GM12878 (cell line): ENCODE data around the gene RER1.

Source experiments
- CTCF ChIP-seq, 3 experiments: IDR thresholded peaks in 2 of 3; conservative IDR thresholded peaks in 1 of 3; 2 replicates each; pipeline ENCODE4 v1.5.1; 2011; ENCODE audit warnings: low read depth in 3 of 3, low read length in 3 of 3, mild to moderate bottlenecking in 3 of 3, control low read depth in 2 of 3, moderate library complexity in 2 of 3, inconsistent platforms in 1 of 3, mixed read lengths in 1 of 3; ENCODE audit not compliant: control insufficient read depth in 2 of 3, insufficient read depth in 1 of 3; ENCODE audit errors: extremely low read depth in 1 of 3
- EGR1 ChIP-seq, 2 experiments: IDR thresholded peaks; 1 replicate in 1 of 2; 2 replicates in 1 of 2; pipeline ENCODE4 v1.6.1; 2011 to 2012; ENCODE audit warnings: low read depth in 2 of 2, low read length in 2 of 2, borderline replicate concordance in 1 of 2, mild to moderate bottlenecking in 1 of 2, moderate library complexity in 1 of 2
- EP300 ChIP-seq, 2 experiments: fragments of 150-350 bp in 1 of 2; IDR thresholded peaks; 2 replicates each; pipeline ENCODE4 v1.6.1; 2011 to 2012; ENCODE audit warnings: low read depth in 2 of 2, low read length in 2 of 2, borderline replicate concordance in 1 of 2, improper control_type of control experiment in 1 of 2, inconsistent platforms in 1 of 2; ENCODE audit not compliant: control insufficient read depth in 1 of 2
- EZH2 ChIP-seq: IDR thresholded peaks from 2 replicates; pipeline ENCODE4 v1.6.1; 2012; ENCODE audit warnings: low read depth, mild to moderate bottlenecking, control low read depth, inconsistent platforms, low read length, borderline replicate concordance; ENCODE audit not compliant: control insufficient read depth
- MAX ChIP-seq: IDR thresholded peaks from 2 replicates; pipeline ENCODE4 v1.6.1; 2012; ENCODE audit warnings: low read depth, low read length, improper control_type of control experiment
- PBX3 ChIP-seq: IDR thresholded peaks from 2 replicates; pipeline ENCODE4 v1.6.1; 2011; ENCODE audit warnings: mild to moderate bottlenecking, low read depth, low read length, moderate library complexity; ENCODE audit not compliant: insufficient replicate concordance
- POLR2AphosphoS5 ChIP-seq: IDR thresholded peaks from 2 replicates; pipeline ENCODE4 v1.6.1; 2011; ENCODE audit warnings: mild to moderate bottlenecking, low read length, inconsistent platforms

GRCh38 chr1:2400576-2400909 lies 8.9 kb downstream of the RER1 start:
- TF ChIP-seq CTCF (IDR thresholded peaks at IDR 0.05 in 2 of 3, conservative IDR thresholded peaks at IDR 0.05 in 1 of 3; ENCODE audit: control insufficient read depth in 2 of 3, extremely low read depth in 1 of 3, insufficient read depth in 1 of 3, low read depth in 3 of 3, low read length in 3 of 3) = no peak
- TF ChIP-seq EGR1 (IDR thresholded peaks at IDR 0.05; ENCODE audit: borderline replicate concordance in 1 of 2, low read depth in 2 of 2, low read length in 2 of 2) = no peak
- TF ChIP-seq EZH2 = no peak
- no peak for TF ChIP-seq EP300 (IDR thresholded peaks at IDR 0.05; ENCODE audit: borderline replicate concordance in 1 of 2, control insufficient read depth in 1 of 2, low read depth in 2 of 2, low read length in 2 of 2)
- TF ChIP-seq PBX3 = no peak
- no peak for TF ChIP-seq POLR2AphosphoS5
- TF ChIP-seq MAX = no peak
